GM12878 (cell line): ENCODE results near the gene FAM89A. TPM values are rescaled to one million over a fixed set of nuclear protein-coding genes. Genes with fewer than 3 reads are reported as not detected.

Source experiments
- ATAC-seq: fragments of 200-7000 bp; cut with Tn5 transposase; 3 replicates; pipeline ENCODE4 v1.9.1; 2020; ENCODE audit warnings: mild to moderate bottlenecking, moderate library complexity
- BruUV-seq: library from RNA; stranded (reverse); fragments of 400-500 nt; replicated peaks from 2 replicates; lab custom pipeline; 2021; lab: Mats Ljungman, UMichigan
- CTCF ChIA-PET: fragments of 300-600 bp; sonication (Branson Sonifier 250); formaldehyde crosslinking; extraction: SDS; loops from one replicate; lab custom pipeline; 2021; ENCODE audit warnings: inconsistent platforms; lab: Yijun Ruan, JAX
- POLR2A ChIA-PET: fragments of 350-600 bp; formaldehyde crosslinking; extraction: SDS; loops from one replicate; lab custom pipeline; 2021; ENCODE audit warnings: inconsistent platforms; lab: Charles Lee
- RAD21 ChIA-PET: fragments of 300-600 bp; sonication (Branson Sonifier 250); formaldehyde crosslinking; loops from one replicate; lab custom pipeline; 2023; ENCODE audit warnings: antibody characterized with exemption; ENCODE audit not compliant: unreplicated experiment; lab: Charles Lee
- SMC1A ChIA-PET: fragments of 300-600 bp; sonication (Branson Sonifier 250); formaldehyde crosslinking; loops from one replicate; lab custom pipeline; 2023; ENCODE audit not compliant: unreplicated experiment, uncharacterized antibody; lab: Charles Lee
- DNase-seq: peaks from one replicate; pipeline ENCODE4 v3.0.0-alpha.2; 2011; ENCODE audit warnings: low read depth, low spot score
- FAIRE-seq: peaks from 3 replicates; lab custom pipeline; 2011; peaks lifted over from hg19 to GRCh38; lab: Jason Lieb, UNC
- H2AFZ ChIP-seq: 2 replicates; pipeline ENCODE4 v1.6.0; 2011; ENCODE audit warnings: low read depth, low read length, control low read depth; ENCODE audit not compliant: control insufficient read depth
- H3K27ac ChIP-seq: 2 replicates; pipeline ENCODE4 v1.5.1; 2011; ENCODE audit warnings: control low read depth; ENCODE audit not compliant: control insufficient read depth, insufficient read depth
- H3K27me3 ChIP-seq, 2 experiments: replicated peaks in 1 of 2; 2 replicates each; pipeline versions ENCODE4 v1.6.0 to v1.6.1; 2011; ENCODE audit warnings: low read length in 1 of 2; ENCODE audit not compliant: control insufficient read depth in 2 of 2, insufficient read depth in 2 of 2
- H3K36me3 ChIP-seq, 2 experiments: 2 replicates each; pipeline ENCODE4 v1.5.1; 2011; ENCODE audit warnings: low read length in 1 of 2; ENCODE audit not compliant: control insufficient read depth in 2 of 2, insufficient read depth in 2 of 2
- H3K4me1 ChIP-seq: 2 replicates; pipeline ENCODE4 v1.6.1; 2011; ENCODE audit warnings: mild to moderate bottlenecking, low read length, moderate library complexity, mixed read lengths; ENCODE audit not compliant: control insufficient read depth, insufficient read depth
- H3K4me2 ChIP-seq: 2 replicates; pipeline ENCODE4 v1.6.0; 2011; ENCODE audit warnings: control low read depth; ENCODE audit not compliant: control insufficient read depth, insufficient read depth
- H3K4me3 ChIP-seq: fragments of 200-600 bp; sonication (generic); 2 replicates; pipeline ENCODE4 v1.5.1; 2016
- H3K79me2 ChIP-seq: 2 replicates; pipeline ENCODE4 v1.6.0; 2011; ENCODE audit warnings: low read length; ENCODE audit not compliant: control insufficient read depth, insufficient read depth
- H3K9ac ChIP-seq: 2 replicates; pipeline ENCODE4 v1.8.0; 2011; ENCODE audit warnings: low read length, control low read depth, mixed read lengths; ENCODE audit not compliant: control insufficient read depth, insufficient read depth
- H3K9me3 ChIP-seq: replicated peaks from 3 replicates; pipeline ENCODE4 v1.5.1; 2011; ENCODE audit warnings: mild to moderate bottlenecking, low read length; ENCODE audit not compliant: control insufficient read depth, insufficient read depth
- H4K20me1 ChIP-seq: 2 replicates; pipeline ENCODE4 v1.6.0; 2011; ENCODE audit not compliant: control insufficient read depth, insufficient read depth
- HDAC6 ChIP-seq: fragments of 200-600 bp; sonication (generic); IDR thresholded peaks from one replicate; pipeline ENCODE4 v1.8.0; 2017; ENCODE audit warnings: antibody characterized with exemption; ENCODE audit not compliant: unreplicated experiment
- MEF2B ChIP-seq: fragments of 450-650 bp; IDR thresholded peaks from 2 replicates; pipeline ENCODE4 v1.6.1; 2018; ENCODE audit warnings: mild to moderate bottlenecking, moderate library complexity; ENCODE audit not compliant: partially characterized antibody, poor library complexity, severe bottlenecking
- SKIL ChIP-seq: fragments of 450-650 bp; IDR thresholded peaks from 2 replicates; pipeline ENCODE4 v1.6.1; 2017; ENCODE audit warnings: mild to moderate bottlenecking, low read depth, inconsistent platforms; ENCODE audit not compliant: poor library complexity, severe bottlenecking
- ZNF384 ChIP-seq: IDR thresholded peaks from 2 replicates; pipeline ENCODE4 v1.6.1; 2012; ENCODE audit warnings: low read depth, mild to moderate bottlenecking, low read length, improper control_type of control experiment, borderline replicate concordance
- ZSCAN29 ChIP-seq: fragments of 450-650 bp; IDR thresholded peaks from 2 replicates; pipeline ENCODE4 v1.6.1; 2017; ENCODE audit warnings: mild to moderate bottlenecking, moderate library complexity
- WGBS: methylation state at CpG from one replicate; pipeline ENCODE4 v1.1.6; 2016; ENCODE audit warnings: low lambda C conversion rate; ENCODE audit not compliant: insufficient replicate concordance, insufficient coverage; ENCODE audit errors: missing lambda C conversion rate; 5-methylcytosine and 5-hydroxymethylcytosine counted together
- in situ Hi-C: fragments of 300-500 bp; cut with MboI; formaldehyde crosslinking; loops from 9 replicates; pipeline ENCODE4 v1.14.3; 2018; ENCODE audit warnings: mixed read lengths
- intact Hi-C: fragments of 100-400 bp; cut with micrococcal nuclease; formaldehyde crosslinking; loops from one replicate; pipeline ENCODE4 v1.14.2; 2022; ENCODE audit not compliant: unreplicated experiment
- polyA plus RNA-seq, 11 experiments: library from polyadenylated mRNA; depleted of rRNA in 4 of 11; unstranded in 6 of 11; stranded (reverse) in 5 of 11; fragments of >200 nt; fragmentation: Nextera tagmentation in 4 of 11; fragmentation: Illumina TruSeq in 1 of 11; extraction: Ambion mirVana in 4 of 11; extraction: Trizol in 1 of 11; gene quantifications; 1 replicate in 1 of 11; 2 replicates in 10 of 11; pipeline versions ENCODE4 v1.2.1 to v1.2.3, GENCODE V29; 2011 to 2016; ENCODE audit warnings: inconsistent platforms in 2 of 11, missing spikeins in 2 of 11, low read depth in 1 of 11
- total RNA-seq, 4 experiments: library from RNA; depleted of rRNA in 3 of 4; stranded (reverse); fragments of >200 nt in 3 of 4; fragmentation: Illumina TruSeq in 1 of 4; extraction: Trizol in 1 of 4; gene quantifications; 2 replicates each; pipeline versions ENCODE4 v1.2.1 to v1.2.3, GENCODE V29; 2013 to 2021

Gene FAM89A
- total and polyA plus RNA-seq, 10 of the 15 experiments (the other 5 are each of a cell fraction or from before 2014, with no cell fraction given), result 0.06 to 0.72 (median 0.14) TPM; not detected in 4

DNA sequence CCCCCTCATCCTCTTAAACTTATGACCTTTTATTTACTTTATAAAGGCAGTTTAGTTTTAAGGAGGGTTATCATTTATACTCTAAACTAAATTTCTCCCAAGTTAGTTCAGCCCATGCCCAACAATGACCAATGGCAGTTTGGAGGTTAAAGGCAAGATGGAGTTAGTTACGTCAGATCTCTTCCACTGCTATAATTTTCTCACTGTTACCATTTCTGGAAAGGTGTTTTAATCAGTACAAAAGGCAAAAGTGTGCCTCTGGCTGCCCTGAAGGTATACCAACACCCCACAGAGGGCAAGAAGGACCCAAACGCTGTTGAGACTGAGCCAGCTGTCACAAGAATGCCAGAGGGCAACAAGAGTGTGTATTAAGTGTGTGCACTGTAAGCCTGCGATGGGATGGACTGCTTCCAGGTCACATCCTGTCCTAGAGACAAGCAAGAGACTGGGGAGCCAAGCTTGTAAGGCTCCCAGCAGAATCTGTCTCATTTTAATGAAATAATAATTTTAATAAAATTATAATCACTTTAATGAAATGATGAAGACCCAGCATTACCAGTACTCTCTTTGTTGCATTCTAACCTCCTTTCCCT is 32.5 kb upstream of the FAM89A start:
- Histone ChIP-seq H3K36me3 (no peaks in the 10 kb centered on the region), H3K4me3 (no peak overlapping the region), H3K27me3 (peaks cover 0 to 2% of the 10 kb centered on the region in 2 experiments; a peak in 2 of 4 replicates), H3K9me3 (no peaks in the 10 kb centered on the region), H3K9ac (no peak overlapping the region), H3K4me2 (no peak overlapping the region), H4K20me1 (no peaks in the 10 kb centered on the region), H3K4me1 (no peaks in the 10 kb centered on the region), H3K27ac (no peak overlapping the region), H3K79me2 (no peaks in the 10 kb centered on the region), H2AFZ (no peak overlapping the region)
- ChIA-PET SMC1A (no interaction called here), RAD21 (no interaction called here), CTCF (interaction anchor here (3.4 kb wide), 1 partner anchor 19 kb away, joined by 10 read pairs; no protein-coding TSS in a partner anchor), POLR2A (interaction anchor here (0.7 kb wide), 1 partner anchor 272 kb away, joined by 3 read pairs; no protein-coding TSS in a partner anchor)
- in situ Hi-C loops (no loop called here), intact Hi-C loops (no loop called here)
- no peak for DNase-seq
- BruUV-seq, result no TSS peak
- ATAC-seq, result no peak
- WGBS, result 52% methylated on average over 3 of the region's 3 CpGs
- no peak for TF ChIP-seq MEF2B
- no peak for TF ChIP-seq HDAC6
- TF ChIP-seq ZNF384, result no peak
- no peak for TF ChIP-seq SKIL
- no peak for TF ChIP-seq ZSCAN29
- no peak for FAIRE-seq
